Neural progenitor cell (in vitro differentiated cells): ENCODE results near the gene SNAPC2. TPM values are rescaled to one million over a fixed set of nuclear protein-coding genes. Genes with fewer than 3 reads are reported as not detected.

Source experiments
- DNase-seq: peaks from one replicate; pipeline ENCODE4 v3.0.0-alpha.2; 2016; ENCODE audit warnings: low spot score
- H2AFZ ChIP-seq: fragments of 200-600 bp; sonication (generic); replicated peaks from 2 replicates; pipeline ENCODE4 v1.6.1; 2016; ENCODE audit warnings: antibody characterized with exemption
- H3F3A ChIP-seq: fragments of 200-600 bp; sonication (generic); 2 replicates; pipeline ENCODE4 v1.6.1; 2016; ENCODE audit warnings: antibody characterized with exemption, low read depth
- H3K27ac ChIP-seq: fragments of 200-600 bp; sonication (generic); 2 replicates; pipeline ENCODE4 v1.5.1; 2016; ENCODE audit warnings: mild to moderate bottlenecking
- H3K27me3 ChIP-seq: fragments of 200-600 bp; sonication (generic); 2 replicates; pipeline ENCODE4 v1.6.1; 2016; ENCODE audit warnings: mild to moderate bottlenecking, moderate library complexity
- H3K36me3 ChIP-seq: fragments of 200-600 bp; sonication (generic); 2 replicates; pipeline ENCODE4 v1.5.1; 2016
- H3K4me1 ChIP-seq: fragments of 200-600 bp; sonication (generic); 2 replicates; pipeline ENCODE4 v1.6.1; 2016; ENCODE audit warnings: mixed run types
- H3K4me2 ChIP-seq: fragments of 200-600 bp; sonication (generic); 2 replicates; pipeline ENCODE4 v1.6.1; 2016
- H3K4me3 ChIP-seq: fragments of 200-600 bp; sonication (generic); 2 replicates; pipeline ENCODE4 v1.5.1; 2016
- H3K79me2 ChIP-seq: fragments of 200-600 bp; sonication (generic); 2 replicates; pipeline ENCODE4 v1.6.1; 2016; ENCODE audit warnings: low read depth
- H3K9ac ChIP-seq: fragments of 200-600 bp; sonication (generic); 2 replicates; pipeline ENCODE4 v1.6.1; 2016
- H3K9me3 ChIP-seq: fragments of 200-600 bp; sonication (generic); 2 replicates; pipeline ENCODE4 v1.5.1; 2016; ENCODE audit warnings: low read depth
- H4K20me1 ChIP-seq: fragments of 200-600 bp; sonication (generic); 2 replicates; pipeline ENCODE4 v1.6.1; 2016; ENCODE audit warnings: low read depth
- H3K27ac Mint-ChIP-seq: 3 replicates; pipeline ENCODE4 v1.8.0; 2021; ENCODE audit warnings: mixed read lengths
- H3K27me3 Mint-ChIP-seq: 2 replicates; pipeline ENCODE4 v1.8.0; 2022; ENCODE audit warnings: low read depth, mild to moderate bottlenecking, inconsistent platforms, moderate library complexity, mixed read lengths; ENCODE audit not compliant: insufficient read depth
- H3K36me3 Mint-ChIP-seq: 3 replicates; pipeline ENCODE4 v1.8.0; 2021; ENCODE audit warnings: mixed read lengths
- H3K4me1 Mint-ChIP-seq: 3 replicates; pipeline ENCODE4 v1.8.0; 2021; ENCODE audit warnings: mixed read lengths
- H3K4me3 Mint-ChIP-seq: 3 replicates; pipeline ENCODE4 v1.8.0; 2021; ENCODE audit warnings: mild to moderate bottlenecking, moderate library complexity, mixed read lengths
- H3K9me3 Mint-ChIP-seq: 3 replicates; pipeline ENCODE4 v1.8.0; 2020; ENCODE audit warnings: mixed read lengths
- CTCF ChIP-seq: fragments of 200-600 bp; sonication (generic); IDR thresholded peaks from 2 replicates; pipeline ENCODE4 v1.5.1; 2017; ENCODE audit warnings: antibody characterized with exemption, mild to moderate bottlenecking
- EZH2 ChIP-seq: fragments of 200-600 bp; sonication (generic); IDR thresholded peaks from 2 replicates; pipeline ENCODE4 v1.6.1; 2017; ENCODE audit warnings: antibody characterized with exemption, mild to moderate bottlenecking, moderate library complexity
- EZH2phosphoT487 ChIP-seq: fragments of 200-600 bp; sonication (generic); IDR thresholded peaks from 2 replicates; pipeline ENCODE4 v1.6.1; 2017; ENCODE audit warnings: antibody characterized with exemption
- total RNA-seq: library from RNA; depleted of rRNA; stranded (reverse); fragments of >200 nt; gene quantifications from 2 replicates; pipeline ENCODE4 v1.2.3, GENCODE V29; 2015; ENCODE audit warnings: low replicate concordance

Gene SNAPC2, protein sequence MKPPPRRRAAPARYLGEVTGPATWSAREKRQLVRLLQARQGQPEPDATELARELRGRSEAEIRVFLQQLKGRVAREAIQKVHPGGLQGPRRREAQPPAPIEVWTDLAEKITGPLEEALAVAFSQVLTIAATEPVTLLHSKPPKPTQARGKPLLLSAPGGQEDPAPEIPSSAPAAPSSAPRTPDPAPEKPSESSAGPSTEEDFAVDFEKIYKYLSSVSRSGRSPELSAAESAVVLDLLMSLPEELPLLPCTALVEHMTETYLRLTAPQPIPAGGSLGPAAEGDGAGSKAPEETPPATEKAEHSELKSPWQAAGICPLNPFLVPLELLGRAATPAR
- 5.7 and 20.7 TPM in 2 replicates for total RNA-seq

GRCh38 chr19:7919610-7920518 lies at the start of gene SNAPC2:
SNAPC2 (plus strand) TSS chr19:7920338; CDS start chr19:7920367, 29 bp downstream.
- no peaks in the 10 kb centered on the region for H3K9me3 Mint-ChIP-seq
- H3K79me2 ChIP-seq, result peaks cover 7% of the 10 kb centered on the region
- peaks cover 53% of the 10 kb centered on the region for H3F3A ChIP-seq
- TF ChIP-seq EZH2phosphoT487 (no peak), CTCF (peak; percentile 25), EZH2 (no peak)
- H3K9me3 ChIP-seq, result no peaks in the 10 kb centered on the region
- H3K4me2 ChIP-seq, result peak within 1 kb of the TSS; percentile 77
- no peaks in the 10 kb centered on the region for H3K36me3 ChIP-seq
- H2AFZ ChIP-seq, result peak within 1 kb of the TSS; percentile 54
- H3K4me3 Mint-ChIP-seq, result peak within 1 kb of the TSS; percentile 87
- peaks cover 15% of the 10 kb centered on the region for H3K4me1 ChIP-seq
- peaks cover 49% of the 10 kb centered on the region for H4K20me1 ChIP-seq
- H3K27ac ChIP-seq, result peak within 1 kb of the TSS; percentile 66
- H3K4me3 ChIP-seq, result peak within 1 kb of the TSS; percentile 75
- H3K27ac Mint-ChIP-seq, result no peak within 1 kb of the TSS
- peak; percentile 97 for DNase-seq
- peaks cover 39% of the 10 kb centered on the region for H3K4me1 Mint-ChIP-seq
- H3K27me3 Mint-ChIP-seq, result peaks cover 36% of the 10 kb centered on the region
- peaks cover 49% of the 10 kb centered on the region for H3K27me3 ChIP-seq
- no peak within 1 kb of the TSS for H3K9ac ChIP-seq
- peaks cover 3% of the 10 kb centered on the region for H3K36me3 Mint-ChIP-seq

DNA sequence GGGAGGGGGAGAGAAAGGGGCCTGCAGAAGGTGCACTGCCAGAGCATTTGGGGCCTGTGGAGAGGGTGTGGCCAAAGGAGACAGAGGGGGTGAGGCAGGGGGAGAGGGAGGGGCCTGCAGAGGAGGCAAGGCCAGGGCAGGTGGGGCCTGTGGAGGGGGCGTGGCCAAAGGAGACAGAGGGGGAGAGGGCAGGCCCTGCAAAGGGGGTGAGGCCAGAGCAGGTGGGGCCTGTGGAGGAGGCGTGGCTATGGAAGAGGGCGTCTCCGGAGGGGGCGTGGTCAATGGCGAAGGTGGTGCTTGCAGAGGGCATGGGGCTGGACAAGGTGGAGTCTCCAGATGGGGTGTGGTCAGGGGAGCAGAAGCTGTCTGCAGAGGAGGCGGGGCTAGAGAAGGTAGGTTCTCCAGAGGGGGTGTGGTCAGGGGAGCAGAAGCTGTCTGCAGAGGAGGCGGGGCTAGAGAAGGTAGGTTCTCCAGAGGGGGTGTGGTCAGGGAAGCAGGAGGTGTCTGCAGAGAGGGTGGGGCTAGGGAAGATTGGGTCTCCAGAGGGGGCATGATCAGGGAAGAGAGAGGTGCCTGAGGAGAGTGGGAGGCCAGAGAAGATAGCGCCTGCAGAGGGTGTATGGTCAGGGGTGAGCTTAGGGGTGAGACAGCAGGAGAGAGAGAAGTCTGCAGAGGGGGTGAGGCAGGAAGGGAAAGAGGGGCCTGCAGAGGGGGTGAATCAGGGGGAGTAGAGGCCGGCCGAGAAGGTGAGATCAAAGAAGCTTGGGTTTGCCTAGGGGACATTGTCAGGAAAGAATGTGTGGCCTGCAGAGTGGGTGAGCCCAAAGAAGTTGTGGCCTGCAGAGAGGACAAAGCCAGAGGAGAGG lies 49.3 kb upstream of the SNAPC2 start:
- Histone ChIP-seq H4K20me1 (peaks cover 51% of the 10 kb centered on the region), H3K27me3 (peaks cover 29% of the 10 kb centered on the region), H3K4me1 (peaks cover 11% of the 10 kb centered on the region), H3K4me3 (peak overlapping the region; percentile 8), H3F3A (peaks cover 63% of the 10 kb centered on the region), H3K36me3 (no peaks in the 10 kb centered on the region), H3K4me2 (peak overlapping the region; percentile 47), H3K27ac (peak overlapping the region; percentile 33), H3K79me2 (no peaks in the 10 kb centered on the region), H3K9me3 (no peaks in the 10 kb centered on the region), H3K9ac (no peak overlapping the region), H2AFZ (no peak overlapping the region)
- H3K27ac Mint-ChIP-seq, result peak overlapping the region; percentile 94
- TF ChIP-seq EZH2, result no peak
- no peak for TF ChIP-seq EZH2phosphoT487
- no peak for TF ChIP-seq CTCF
- H3K4me1 Mint-ChIP-seq, result peaks cover 34% of the 10 kb centered on the region
- DNase-seq, result peak; percentile 88
- peaks cover 25% of the 10 kb centered on the region for H3K27me3 Mint-ChIP-seq
- peak overlapping the region; percentile 82 for H3K4me3 Mint-ChIP-seq
- no peaks in the 10 kb centered on the region for H3K36me3 Mint-ChIP-seq
- H3K9me3 Mint-ChIP-seq, result no peaks in the 10 kb centered on the region
